SK-N-MC (cell line): ENCODE measurements around the gene RIPK3.

Experiments
- EZH2 ChIP-seq: fragments of 200-600 bp; sonication (generic); IDR thresholded peaks from one replicate; pipeline ENCODE4 v1.6.1; 2017; ENCODE audit warnings: antibody characterized with exemption
- POLR2AphosphoS5 ChIP-seq: IDR thresholded peaks from 2 replicates; pipeline ENCODE4 v1.6.1; 2012; ENCODE audit warnings: mild to moderate bottlenecking, low read depth, low read length, borderline replicate concordance

DNA sequence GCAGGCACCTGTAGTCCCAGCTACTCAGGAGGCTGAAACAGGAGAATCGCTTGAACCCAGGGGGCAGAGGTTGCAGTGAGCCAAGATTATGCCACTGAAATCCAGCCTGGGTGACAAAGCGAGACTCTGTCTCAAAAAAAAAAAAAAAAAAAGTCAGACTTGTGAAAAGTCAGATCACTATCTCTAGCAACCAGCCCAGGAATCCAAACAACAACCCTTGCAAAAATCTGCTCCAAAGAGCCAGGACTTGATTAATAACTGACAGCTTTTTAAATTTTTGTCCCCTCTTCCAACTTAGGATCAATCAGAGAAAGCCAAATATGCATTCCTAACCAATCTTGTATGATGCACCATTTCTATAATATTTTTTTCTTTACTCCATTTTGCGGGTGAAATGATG lies 20.5 kb upstream of the RIPK3 start:
- no peak for TF ChIP-seq POLR2AphosphoS5
- no peak for TF ChIP-seq EZH2
